Inferior parietal cortex (tissue), 1 donor: ENCODE measurements around the gene MAPK8IP1.
"Not testable (repeated sequence)": the region's sequence is repeated elsewhere in the genome, so short reads cannot be mapped to it uniquely, and the experiment has no call there.

ENCODE experiments used
- DNase-seq: peaks from one replicate; pipeline ENCODE4 v3.0.0-alpha.2; 2016; ENCODE audit errors: extremely low spot score

MAPK8IP1 gene

DNA sequence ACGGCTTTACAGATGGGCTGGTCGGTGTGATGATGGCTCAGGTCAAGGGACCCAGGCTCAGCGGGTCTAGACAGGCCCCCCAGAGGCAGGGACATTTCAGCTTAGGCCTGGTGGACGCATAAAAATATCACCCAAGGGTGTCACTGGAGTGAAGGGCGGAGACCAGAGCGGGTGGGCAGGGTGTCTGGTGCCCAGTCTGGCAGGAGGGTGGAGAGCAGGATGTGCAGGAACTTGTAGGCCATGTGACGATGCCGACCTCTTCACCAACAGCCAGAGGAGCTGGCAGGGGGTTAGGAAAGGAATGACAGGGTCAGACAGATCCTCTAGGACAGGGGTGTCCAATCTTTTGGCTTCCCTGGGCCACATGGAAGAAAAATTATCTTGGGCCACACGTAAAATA lies 4.5 kb downstream of the MAPK8IP1 start:
- DNase-seq = no peak

DNA sequence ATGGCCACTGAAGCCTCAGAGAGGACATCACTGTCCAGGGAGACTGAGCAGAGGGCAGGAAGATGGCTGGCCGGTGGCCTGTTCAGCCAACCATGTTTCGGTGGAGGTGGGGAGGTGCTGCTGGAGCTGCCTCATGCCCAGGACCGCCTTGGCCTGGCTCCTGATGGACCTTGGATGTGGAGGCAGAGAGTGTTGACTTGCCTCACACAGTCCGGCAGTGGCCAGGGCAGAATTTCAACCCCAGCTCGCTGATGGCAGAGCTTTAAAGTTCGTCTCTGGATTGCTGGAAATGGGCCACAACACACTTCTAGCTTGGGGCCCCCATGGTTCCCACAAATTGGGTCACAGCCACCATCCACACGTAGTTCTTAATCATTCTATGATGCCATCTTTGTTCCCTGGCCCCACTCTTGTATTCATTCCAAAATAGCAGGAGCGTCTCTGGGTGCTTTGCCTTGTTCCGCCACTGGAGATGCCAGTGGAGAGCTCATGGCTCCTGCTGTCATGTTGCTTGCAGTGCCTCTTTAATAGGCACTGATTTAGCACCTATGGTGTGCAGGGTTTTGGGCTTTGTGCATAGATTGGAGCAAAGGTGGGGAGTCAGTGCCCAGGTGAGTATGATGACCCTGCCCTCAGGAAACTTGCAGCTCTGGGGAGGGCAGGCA lies 5.6 kb downstream of the MAPK8IP1 start:
- no peak for DNase-seq

GRCh38 chr11:45892856-45893255 lies 7.4 kb downstream of the MAPK8IP1 start:
- no peak for DNase-seq

DNA sequence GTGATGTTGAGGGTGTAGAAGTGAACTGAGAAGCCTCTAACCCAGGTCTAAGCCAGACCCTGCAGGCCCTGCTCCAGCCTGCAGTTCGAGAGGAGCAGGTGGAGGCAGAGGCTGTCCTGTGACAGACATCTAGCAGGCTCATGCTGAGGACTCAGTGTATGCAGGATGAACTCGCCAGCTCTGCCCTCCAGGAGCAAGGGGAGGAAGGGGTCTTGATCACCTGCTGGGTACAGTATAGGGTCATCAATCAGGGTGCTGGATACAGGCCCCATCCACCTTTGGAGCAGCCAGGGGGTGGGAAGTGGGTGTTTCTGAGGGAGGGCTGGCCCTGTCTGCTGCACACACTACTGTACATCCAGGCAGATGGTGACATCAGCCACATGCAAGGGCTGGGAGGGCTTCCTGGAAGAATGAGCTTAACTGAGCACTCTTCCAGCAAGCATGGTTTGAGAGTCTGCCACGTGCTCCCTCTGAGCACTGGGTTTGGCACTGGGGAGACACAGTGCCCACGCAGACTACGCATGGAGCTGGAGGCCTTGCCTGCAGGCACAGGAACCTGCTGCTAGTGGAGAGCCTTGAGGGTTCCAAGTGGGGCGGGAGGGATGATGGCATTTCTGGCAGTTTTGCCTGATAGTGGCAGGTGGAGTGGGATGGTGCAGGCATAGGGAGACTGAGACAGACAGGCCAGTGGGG lies 9.2 kb downstream of the MAPK8IP1 start:
- no peak for DNase-seq

DNA sequence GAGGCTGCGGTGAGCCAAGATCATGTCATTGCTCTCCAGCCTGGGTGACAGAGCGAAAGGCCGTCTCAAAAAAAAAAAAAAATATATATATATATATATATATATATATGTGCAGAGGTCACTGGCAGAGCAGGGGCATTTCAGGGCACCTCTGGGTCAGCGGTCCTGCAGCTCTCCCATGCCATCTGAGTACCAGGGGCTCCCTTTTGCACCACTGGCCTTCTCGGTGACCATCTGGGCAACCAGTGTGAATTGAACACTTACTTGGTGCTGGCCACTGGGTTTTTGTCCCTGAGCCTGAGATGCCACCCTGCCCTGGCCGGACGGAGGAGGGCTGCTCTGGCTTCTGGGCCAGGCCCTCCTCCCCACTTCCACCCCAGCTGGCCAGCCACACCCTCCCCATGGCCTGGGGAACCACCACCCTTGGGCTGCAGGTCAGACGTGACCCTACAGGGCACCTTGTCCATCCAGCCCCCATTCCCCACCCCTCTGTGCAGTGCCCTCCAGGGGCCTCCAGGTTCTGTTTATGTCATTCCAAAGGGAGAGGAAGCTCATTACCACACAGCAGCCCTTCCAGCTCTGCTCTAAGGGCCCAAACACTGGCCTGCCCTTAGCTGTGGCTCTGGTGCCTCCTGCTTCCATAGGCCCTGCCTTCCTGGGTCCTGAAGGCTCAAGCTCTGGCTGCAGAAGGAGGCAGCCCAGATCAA lies 10.3 kb downstream of the MAPK8IP1 start:
- DNase-seq = no peak

DNA sequence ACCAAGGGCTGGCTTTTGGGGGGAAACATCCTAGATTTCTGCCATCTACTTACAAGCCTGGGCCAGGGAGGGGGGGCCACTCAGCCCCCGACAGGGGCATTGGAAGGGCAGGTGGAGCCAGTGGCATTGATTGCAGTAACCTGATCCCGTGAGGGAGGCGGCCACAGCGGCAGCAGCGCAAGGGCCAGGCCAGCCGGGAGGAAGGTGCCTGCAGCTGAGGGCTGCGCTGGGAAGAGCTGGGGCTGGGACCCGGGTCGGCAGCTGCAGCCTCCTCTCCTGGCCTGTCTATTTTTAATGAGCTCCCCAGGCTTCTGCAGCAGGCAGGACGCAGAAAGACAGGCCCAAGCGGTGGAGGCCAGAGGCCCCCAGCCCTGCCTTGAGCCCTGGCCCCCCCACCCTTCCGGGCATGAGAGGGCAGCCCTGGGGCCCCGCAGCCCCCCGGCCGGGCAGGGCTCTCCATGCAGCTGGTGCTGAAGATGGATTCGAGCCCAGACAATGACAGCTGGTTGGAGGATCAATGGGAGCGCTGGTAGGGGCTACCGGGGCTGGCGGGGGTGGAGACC lies 11.1 kb downstream of the MAPK8IP1 start:
- DNase-seq = no peak

GRCh38 chr11:45897556-45897955 lies 12.1 kb downstream of the MAPK8IP1 start:
- no peak for DNase-seq

DNA sequence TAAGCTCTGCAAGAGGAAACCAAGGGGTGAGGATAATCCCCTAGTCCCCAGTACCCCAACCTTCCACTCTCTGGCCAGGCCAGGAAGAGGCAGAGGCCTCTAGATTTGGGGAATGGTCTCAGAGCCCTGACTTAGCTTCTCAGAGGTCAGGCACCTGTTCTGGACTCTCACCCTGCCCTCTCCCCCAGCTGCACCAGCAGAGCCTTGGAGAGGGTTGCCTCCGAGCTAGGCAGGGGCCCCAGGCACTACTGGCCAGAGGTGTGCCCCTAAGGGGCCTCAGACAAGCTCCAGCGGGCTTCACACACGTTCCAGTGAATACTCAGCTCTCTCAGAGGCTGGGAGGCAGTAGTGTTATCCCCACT lies 13.6 kb downstream of the MAPK8IP1 start:
- DNase-seq = no peak

GRCh38 chr11:45899448-45900174 lies 14.2 kb downstream of the MAPK8IP1 start:
- DNase-seq = peak; percentile 84

- not testable (repeated sequence) for DNase-seq
These were observed 14.8 kb downstream of the MAPK8IP1 start for GRCh38 chr11:45900175-45900800.

- peak; percentile 55 for DNase-seq
These were observed 15.6 kb downstream of the MAPK8IP1 start for GRCh38 chr11:45900916-45901617.

DNA sequence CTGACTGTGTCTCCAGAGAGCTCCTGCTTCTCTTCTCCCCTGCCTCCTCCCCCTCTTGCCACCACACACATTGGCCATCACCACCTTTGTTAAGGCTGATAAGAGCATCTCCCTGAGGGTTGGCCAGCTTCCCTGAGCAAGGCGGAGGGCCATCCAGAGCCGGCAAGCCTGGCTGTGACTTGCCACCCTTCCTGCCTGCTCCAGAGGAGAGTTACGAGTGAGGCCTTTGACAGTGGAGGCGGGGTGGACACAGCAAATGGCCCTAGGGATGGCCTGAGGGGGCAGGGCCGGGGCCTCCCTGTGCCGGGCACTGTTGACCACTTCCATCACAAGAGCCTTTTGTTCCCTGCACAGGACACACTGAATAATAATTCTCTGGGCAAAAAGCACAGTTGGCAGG lies 16.2 kb downstream of the MAPK8IP1 start:
- DNase-seq = peak; percentile 76

DNA sequence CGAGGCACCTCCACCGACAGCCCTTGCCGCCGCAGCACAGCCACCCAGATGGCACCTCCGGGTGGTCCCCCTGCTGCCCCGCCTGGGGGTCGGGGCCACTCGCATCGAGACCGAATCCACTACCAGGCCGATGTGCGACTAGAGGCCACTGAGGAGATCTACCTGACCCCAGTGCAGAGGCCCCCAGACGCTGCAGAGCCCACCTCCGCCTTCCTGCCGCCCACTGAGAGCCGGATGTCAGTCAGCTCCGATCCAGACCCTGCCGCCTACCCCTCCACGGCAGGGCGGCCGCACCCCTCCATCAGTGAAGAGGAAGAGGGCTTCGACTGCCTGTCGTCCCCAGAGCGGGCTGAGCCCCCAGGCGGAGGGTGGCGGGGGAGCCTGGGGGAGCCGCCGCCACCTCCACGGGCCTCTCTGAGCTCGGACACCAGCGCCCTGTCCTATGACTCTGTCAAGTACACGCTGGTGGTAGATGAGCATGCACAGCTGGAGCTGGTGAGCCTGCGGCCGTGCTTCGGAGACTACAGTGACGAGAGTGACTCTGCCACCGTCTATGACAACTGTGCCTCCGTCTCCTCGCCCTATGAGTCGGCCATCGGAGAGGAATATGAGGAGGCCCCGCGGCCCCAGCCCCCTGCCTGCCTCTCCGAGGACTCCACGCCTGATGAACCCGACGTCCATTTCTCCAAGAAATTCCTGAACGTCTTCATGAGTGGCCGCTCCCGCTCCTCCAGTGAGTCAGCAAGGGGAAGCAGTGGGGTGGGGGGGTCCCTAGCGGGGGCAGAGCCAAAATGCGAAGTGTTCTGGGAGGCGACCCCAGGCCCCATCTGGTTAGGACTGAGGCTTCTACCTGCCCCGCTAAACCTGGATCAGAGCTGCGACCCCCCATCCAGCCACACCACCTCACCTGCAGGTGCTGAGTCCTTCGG lies 17.3 kb downstream of the MAPK8IP1 start:
- DNase-seq = no peak

GRCh38 chr11:45904309-45904915 lies 19.0 kb downstream of the MAPK8IP1 start:
- DNase-seq = no peak

DNA sequence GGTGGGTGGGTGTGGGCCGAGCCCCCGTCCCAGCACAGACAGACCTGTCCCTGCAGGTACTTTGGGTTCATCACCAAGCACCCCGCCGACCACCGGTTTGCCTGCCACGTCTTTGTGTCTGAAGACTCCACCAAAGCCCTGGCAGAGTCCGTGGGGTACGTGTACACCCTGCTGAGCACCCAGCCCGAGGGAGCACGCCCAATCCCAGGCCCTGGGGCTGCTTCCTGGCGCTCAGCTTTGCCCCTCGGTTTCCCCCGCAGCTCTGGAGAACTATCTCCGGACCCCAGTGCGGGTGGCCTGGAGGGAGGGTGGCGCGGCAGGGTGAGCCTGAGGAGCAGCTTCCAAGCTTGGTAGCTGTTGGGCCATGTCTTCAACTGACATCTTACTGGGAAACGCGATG lies 19.6 kb downstream of the MAPK8IP1 start:
- no peak for DNase-seq

DNA sequence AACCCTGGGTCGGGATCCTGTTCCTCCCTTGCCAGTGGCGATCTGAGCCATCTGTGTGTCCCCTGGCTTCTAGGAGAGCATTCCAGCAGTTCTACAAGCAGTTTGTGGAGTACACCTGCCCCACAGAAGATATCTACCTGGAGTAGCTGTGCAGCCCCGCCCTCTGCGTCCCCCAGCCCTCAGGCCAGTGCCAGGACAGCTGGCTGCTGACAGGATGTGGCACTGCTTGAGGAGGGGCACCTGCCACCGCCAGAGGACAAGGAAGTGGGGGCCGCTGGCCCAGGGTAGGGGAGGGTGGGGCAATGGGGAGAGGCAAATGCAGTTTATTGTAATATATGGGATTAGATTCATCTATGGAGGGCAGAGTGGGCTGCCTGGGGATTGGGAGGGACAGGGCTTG lies 20.1 kb downstream of the MAPK8IP1 start:
- DNase-seq = not testable (repeated sequence)

DNA sequence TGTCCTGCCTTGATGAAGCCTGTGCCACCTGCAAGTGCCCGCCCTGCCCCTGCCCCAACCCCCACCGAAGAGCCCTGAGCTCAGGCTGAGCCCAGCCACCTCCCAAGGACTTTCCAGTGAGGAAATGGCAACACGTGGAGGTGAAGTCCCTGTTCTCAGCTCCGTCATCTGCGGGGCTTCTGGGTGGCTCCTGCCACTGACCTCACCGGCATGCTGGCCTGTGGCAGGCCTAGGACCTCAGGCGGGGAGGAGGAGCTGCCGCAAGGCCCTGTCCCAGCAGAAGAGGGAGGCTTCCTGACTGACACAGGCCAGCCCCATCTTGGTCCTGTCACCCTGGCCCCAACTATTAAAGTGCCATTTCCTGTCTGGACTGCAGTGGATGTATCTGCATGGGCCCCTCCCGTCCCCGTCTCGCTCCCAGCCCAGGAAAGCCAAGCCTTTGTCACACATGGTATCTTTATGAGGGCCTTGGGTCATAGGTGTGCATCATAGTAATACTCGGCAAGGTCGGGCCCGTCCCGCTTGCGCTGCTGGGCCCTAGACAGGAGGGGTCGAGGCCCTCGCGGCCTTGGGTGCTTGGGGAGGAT lies 20.7 kb downstream of the MAPK8IP1 start:
- no peak for DNase-seq

DNA sequence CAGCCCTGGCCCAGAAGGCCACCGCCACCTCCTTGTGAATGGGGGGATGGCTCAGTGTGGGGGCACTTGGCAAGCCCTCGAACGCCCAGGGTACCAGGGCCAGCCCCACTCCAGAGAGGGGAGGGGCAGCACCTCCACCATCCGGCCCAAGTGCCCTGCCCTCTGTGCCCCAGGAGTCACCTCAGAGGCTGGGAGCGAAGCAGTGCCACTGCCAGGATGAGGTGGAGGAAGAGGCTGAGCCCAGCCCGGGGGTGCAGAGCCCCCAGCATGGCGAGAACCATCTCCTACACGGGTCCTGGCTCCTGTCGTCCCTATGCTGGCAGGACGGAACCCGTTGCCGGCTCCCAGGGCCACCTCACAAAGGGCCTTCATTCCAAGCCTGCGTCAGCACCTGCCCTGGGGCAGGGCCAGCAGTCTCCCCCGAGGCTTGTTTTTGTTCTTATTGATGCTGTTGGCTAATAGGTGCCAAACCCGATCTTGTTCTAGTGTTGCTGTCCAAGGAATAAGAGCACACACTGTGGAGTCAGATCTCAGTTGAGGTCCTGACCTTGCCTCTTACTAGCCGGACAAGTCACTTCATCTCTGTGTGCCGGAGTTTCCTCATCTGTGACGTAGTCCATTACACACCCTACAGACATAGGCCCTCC lies 21.6 kb downstream of the MAPK8IP1 start, which contains the start of gene FREY1:
Gene FREY1, minus strand, starts transcription at position 307 of the 647 bp plus-strand sequence. Its CDS starts 26 bp downstream, at position 281.
- DNase-seq = no peak
